ENCODE data around the gene SMPDL3B. TPM values are rescaled to one million over a fixed set of nuclear protein-coding genes. Genes with fewer than 3 reads are reported as not detected.

Gene SMPDL3B
- polyA plus RNA-seq, 3 donors = 0.13 to 0.21 TPM; not detected in 1

- H3K27ac Mint-ChIP-seq = peak overlapping the region in 2 of 7 donors; percentile 21 to 73
Observed at GRCh38 chr1:27972141-27972540, 37.3 kb downstream of the SMPDL3B start.

GRCh38 chr1:27973771-27974416 lies 39.1 kb downstream of the SMPDL3B start:
- no peaks in the 10 kb centered on the region for H3K27me3 ChIP-seq (ENCODE audit: control insufficient read depth in 2 of 2, insufficient read depth in 2 of 2, low read length in 2 of 2)
- WGBS (ENCODE audit: insufficient coverage) = 100% methylated on average over 1 of the region's 4 CpGs
- Mint-ChIP-seq H3K9me3 (no peaks in the 10 kb centered on the region), H3K27ac (peak overlapping the region in 1 of 7 donors; percentile 31), H3K4me1 (peaks cover 6% of the 10 kb centered on the region), H3K4me3 (no peak overlapping the region), H3K27me3 (ENCODE audit: low read depth in 3 of 3) (no peaks in the 10 kb centered on the region), H3K36me3 (peaks cover 62 to 70% of the 10 kb centered on the region in 2 donors)
- no peak for TF ChIP-seq CTCF (IDR thresholded peaks at IDR 0.05)
- H3K4me2 ChIP-seq (replicated peaks; ENCODE audit: extremely low read depth, low read length, poor library complexity, severe bottlenecking) = no peak overlapping the region
- H3K27ac ChIP-seq (ENCODE audit: low read depth in 1 of 2, low read length in 2 of 2) = no peak overlapping the region
- H3K9ac ChIP-seq (ENCODE audit: insufficient read depth, low read length, poor library complexity, severe bottlenecking) = no peak overlapping the region
- H3K4me1 ChIP-seq (ENCODE audit: control insufficient read depth in 1 of 2, insufficient read depth in 2 of 2, low read length in 2 of 2) = peaks cover 1 to 4% of the 10 kb centered on the region in 2 donors
- H2AFZ ChIP-seq (ENCODE audit: insufficient read depth, low read depth, low read length, poor library complexity, severe bottlenecking) = no peak overlapping the region
- H3K4me3 ChIP-seq (replicated peaks in 1 of 3; ENCODE audit: low read depth in 2 of 3, low read length in 3 of 3) = no peak overlapping the region
- H4K20me1 ChIP-seq (ENCODE audit: insufficient read depth, low read length) = no peaks in the 10 kb centered on the region
- DNase-seq = no peak
- intact Hi-C loops (cut with micrococcal nuclease) = no loop called here
- no peaks in the 10 kb centered on the region for H3K79me2 ChIP-seq (ENCODE audit: insufficient read depth, low read length)
- H3K9me3 ChIP-seq (replicated peaks in 1 of 2; ENCODE audit: control insufficient read depth in 1 of 2, insufficient read depth in 1 of 2, low read length in 2 of 2) = no peaks in the 10 kb centered on the region
- H3K36me3 ChIP-seq (replicated peaks in 1 of 2; ENCODE audit: control insufficient read depth in 1 of 2, insufficient read depth in 2 of 2, low read length in 2 of 2) = peaks cover 38 to 80% of the 10 kb centered on the region in 2 donors

More at GRCh38 chr1:27972141-27972540, 37.3 kb downstream of the SMPDL3B start:
- Mint-ChIP-seq H3K36me3 (peaks cover 68 to 79% of the 10 kb centered on the region in 2 donors), H3K27me3 (ENCODE audit: low read depth in 3 of 3) (no peaks in the 10 kb centered on the region), H3K4me1 (peaks cover 13% of the 10 kb centered on the region), H3K4me3 (no peak overlapping the region), H3K9me3 (no peaks in the 10 kb centered on the region)
- H3K36me3 ChIP-seq (replicated peaks in 1 of 2; ENCODE audit: control insufficient read depth in 1 of 2, insufficient read depth in 2 of 2, low read length in 2 of 2) = peaks cover 51 to 83% of the 10 kb centered on the region in 2 donors
- TF ChIP-seq CTCF (IDR thresholded peaks at IDR 0.05) = no peak
- no peaks in the 10 kb centered on the region for H3K9me3 ChIP-seq (replicated peaks in 1 of 2; ENCODE audit: control insufficient read depth in 1 of 2, insufficient read depth in 1 of 2, low read length in 2 of 2)
- WGBS (ENCODE audit: insufficient coverage) = 100% methylated on average over 2 of the region's 4 CpGs
- no peak for DNase-seq
- no peak overlapping the region for H3K27ac ChIP-seq (ENCODE audit: low read depth in 1 of 2, low read length in 2 of 2)
- no peak overlapping the region for H3K4me2 ChIP-seq (replicated peaks; ENCODE audit: extremely low read depth, low read length, poor library complexity, severe bottlenecking)
- H3K4me1 ChIP-seq (ENCODE audit: control insufficient read depth in 1 of 2, insufficient read depth in 2 of 2, low read length in 2 of 2) = peaks cover 2 to 6% of the 10 kb centered on the region in 2 donors
- H3K79me2 ChIP-seq (ENCODE audit: insufficient read depth, low read length) = no peaks in the 10 kb centered on the region
- H3K4me3 ChIP-seq (replicated peaks in 1 of 3; ENCODE audit: low read depth in 2 of 3, low read length in 3 of 3) = no peak overlapping the region
- no peaks in the 10 kb centered on the region for H4K20me1 ChIP-seq (ENCODE audit: insufficient read depth, low read length)
- no peak overlapping the region for H2AFZ ChIP-seq (ENCODE audit: insufficient read depth, low read depth, low read length, poor library complexity, severe bottlenecking)
- intact Hi-C loops (cut with micrococcal nuclease) = no loop called here
- no peaks in the 10 kb centered on the region for H3K27me3 ChIP-seq (ENCODE audit: control insufficient read depth in 2 of 2, insufficient read depth in 2 of 2, low read length in 2 of 2)
- no peak overlapping the region for H3K9ac ChIP-seq (ENCODE audit: insufficient read depth, low read length, poor library complexity, severe bottlenecking)
